HCT116 (cell line): Measurements from ENCODE around the gene ZNF213. TPM values are rescaled to one million over a fixed set of nuclear protein-coding genes. Genes with fewer than 3 reads are reported as not detected.

Experiments used
- ATAC-seq: fragments of 200-7000 bp; cut with Tn5 transposase; 2 replicates; pipeline ENCODE4 v1.9.1; 2020; ENCODE audit warnings: mild to moderate bottlenecking, moderate library complexity
- BruUV-seq: library from RNA; stranded (reverse); fragments of 400-500 nt; replicated peaks from 2 replicates; lab custom pipeline; 2021; lab: Mats Ljungman, UMichigan
- CTCF ChIA-PET: fragments of 300-600 bp; sonication (Branson Sonifier 250); formaldehyde crosslinking; loops from one replicate; lab custom pipeline; 2021; ENCODE audit warnings: antibody characterized with exemption; lab: Charles Lee
- POLR2A ChIA-PET: fragments of 300-600, 350-600 bp; sonication (Branson Sonifier 250); formaldehyde crosslinking; loops from one replicate; lab custom pipeline; 2021; ENCODE audit warnings: antibody characterized with exemption; lab: Charles Lee
- RAD21 ChIA-PET, 2 experiments: fragments of 300-600 bp; sonication (Branson Sonifier 250); formaldehyde crosslinking; loops; one replicate each; lab custom pipeline; 2023; ENCODE audit warnings: low total read pairs in 2 of 2; ENCODE audit not compliant: uncharacterized antibody in 2 of 2, unreplicated experiment in 2 of 2, low non-redundant PET in 1 of 2; lab: Charles Lee
- DNase-seq: peaks from one replicate; pipeline ENCODE4 v3.0.0-alpha.2; 2010; ENCODE audit warnings: low read depth, low spot score
- H2AFZ ChIP-seq: fragments of 200-600 bp; shearing (Covaris generic), sonication (generic); 2 replicates; pipeline ENCODE4 v1.6.1; 2017; ENCODE audit warnings: low read depth, mixed run types, mixed read lengths, antibody characterized with exemption, low read length; ENCODE audit not compliant: poor library complexity, severe bottlenecking
- H3K27ac ChIP-seq: 2 replicates; pipeline ENCODE4 v1.5.1; 2012; ENCODE audit warnings: low read depth, low read length
- H3K27me3 ChIP-seq: fragments of 200-600 bp; sonication (generic); 2 replicates; pipeline ENCODE4 v1.6.1; 2016; ENCODE audit warnings: mixed run types, low read length, mixed read lengths; ENCODE audit not compliant: insufficient read depth
- H3K36me3 ChIP-seq, 2 experiments: fragments of 200-500 bp in 1 of 2; fragments of 200-600 bp in 1 of 2; sonication (Bioruptor generic) in 1 of 2; sonication (generic) in 1 of 2; 2 replicates each; pipeline versions ENCODE4 v1.5.1 to v1.6.1; 2014 to 2016; ENCODE audit warnings: low read length in 2 of 2, inconsistent platforms in 1 of 2, mixed read lengths in 1 of 2, mixed run types in 1 of 2; ENCODE audit not compliant: insufficient read depth in 2 of 2, control insufficient read depth in 1 of 2
- H3K4me1 ChIP-seq, 2 experiments: fragments of 200-600 bp in 1 of 2; sonication (generic) in 1 of 2; 2 replicates each; pipeline versions ENCODE4 v1.5.1 to v1.6.1; 2012 to 2017; ENCODE audit warnings: low read length in 2 of 2, inconsistent platforms in 1 of 2, mild to moderate bottlenecking in 1 of 2, mixed read lengths in 1 of 2, mixed run types in 1 of 2, moderate library complexity in 1 of 2; ENCODE audit not compliant: insufficient read depth in 2 of 2, control insufficient read depth in 1 of 2
- H3K4me2 ChIP-seq: fragments of 200-600 bp; sonication (generic); 2 replicates; pipeline ENCODE4 v1.6.1; 2017; ENCODE audit warnings: mixed run types, low read length, mixed read lengths
- H3K4me3 ChIP-seq, 2 experiments: fragments of 200-600 bp in 1 of 2; sonication (generic) in 1 of 2; replicated peaks in 1 of 2; 2 replicates each; pipeline ENCODE4 v1.5.1; 2011 to 2016; ENCODE audit warnings: low read length in 2 of 2, control low read depth in 1 of 2, low read depth in 1 of 2, mild to moderate bottlenecking in 1 of 2, mixed read lengths in 1 of 2, mixed run types in 1 of 2
- H3K79me2 ChIP-seq: fragments of 200-600 bp; sonication (generic); 2 replicates; pipeline ENCODE4 v1.6.1; 2017; ENCODE audit warnings: mild to moderate bottlenecking, mixed run types, low read length, moderate library complexity, mixed read lengths; ENCODE audit not compliant: insufficient read depth
- H3K9ac ChIP-seq: fragments of 200-600 bp; sonication (generic); 2 replicates; pipeline ENCODE4 v1.6.1; 2016; ENCODE audit warnings: low read length, mixed read lengths
- H3K9me2 ChIP-seq: fragments of 200-600 bp; sonication (generic), shearing (Covaris generic); 2 replicates; pipeline ENCODE4 v1.6.1; 2017; ENCODE audit warnings: mixed run types, mild to moderate bottlenecking, moderate library complexity; ENCODE audit not compliant: insufficient read depth
- H3K9me3 ChIP-seq, 2 experiments: fragments of 200-500 bp in 1 of 2; fragments of 200-600 bp in 1 of 2; sonication (Bioruptor generic) in 1 of 2; sonication (generic) in 1 of 2; 2 replicates each; pipeline ENCODE4 v1.6.1; 2014 to 2017; ENCODE audit warnings: low read length in 2 of 2, mixed read lengths in 2 of 2, inconsistent platforms in 1 of 2, low read depth in 1 of 2, mild to moderate bottlenecking in 1 of 2, mixed run types in 1 of 2, moderate library complexity in 1 of 2; ENCODE audit not compliant: control insufficient read depth in 1 of 2, insufficient read depth in 1 of 2
- H4K20me1 ChIP-seq: fragments of 200-600 bp; sonication (generic), shearing (Covaris generic); 2 replicates; pipeline ENCODE4 v1.6.1; 2017; ENCODE audit warnings: mixed run types, mild to moderate bottlenecking, moderate library complexity; ENCODE audit not compliant: insufficient read depth
- EGR1 ChIP-seq: IDR thresholded peaks from 2 replicates; pipeline ENCODE4 v1.6.1; 2012; ENCODE audit warnings: low read depth
- EZH2phosphoT487 ChIP-seq: fragments of 200-600 bp; IDR thresholded peaks from 2 replicates; pipeline ENCODE4 v1.6.1; 2018; ENCODE audit warnings: antibody characterized with exemption, borderline replicate concordance
- POLR2A ChIP-seq: IDR thresholded peaks from 2 replicates; pipeline ENCODE4 v1.7.0; 2011; ENCODE audit warnings: borderline replicate concordance; ENCODE audit not compliant: insufficient read depth, insufficient read length; ENCODE audit errors: extremely low read depth
- SIN3A ChIP-seq: IDR thresholded peaks from 2 replicates; pipeline ENCODE4 v1.6.1; 2012; ENCODE audit warnings: low read depth
- SRF ChIP-seq: IDR thresholded peaks from 2 replicates; pipeline ENCODE4 v1.6.1; 2012; ENCODE audit warnings: low read depth
- TCF7L2 ChIP-seq: IDR thresholded peaks from 2 replicates; pipeline ENCODE4 v1.7.0; 2011; ENCODE audit warnings: borderline replicate concordance, inconsistent platforms; ENCODE audit not compliant: insufficient read depth, insufficient read length; ENCODE audit errors: extremely low read depth
- YY1 ChIP-seq: IDR thresholded peaks from 2 replicates; pipeline ENCODE4 v1.6.1; 2011; ENCODE audit warnings: low read length, low read depth, moderate library complexity, mild to moderate bottlenecking; ENCODE audit not compliant: insufficient replicate concordance; ENCODE audit errors: extremely low read depth
- ZBTB33 ChIP-seq: IDR thresholded peaks from 2 replicates; pipeline ENCODE4 v1.6.1; 2011; ENCODE audit warnings: mild to moderate bottlenecking, low read length, moderate library complexity; ENCODE audit not compliant: insufficient replicate concordance; ENCODE audit errors: extremely low read depth
- ZNF274 ChIP-seq: fragments of 200-500 bp; sonication (Bioruptor generic); IDR thresholded peaks from 2 replicates; pipeline ENCODE4 v1.6.1; 2014; ENCODE audit warnings: mild to moderate bottlenecking, low read depth, low read length, inconsistent platforms
- intact Hi-C: fragments of 100-400 bp; cut with micrococcal nuclease; formaldehyde crosslinking; loops from 2 replicates; pipeline ENCODE4 v1.10.0; 2022
- total RNA-seq: library from RNA; stranded (reverse); gene quantifications from one replicate; pipeline ENCODE4 v1.2.1, GENCODE V29; 2021; ENCODE audit not compliant: unreplicated experiment

The ZNF213 gene
- total RNA-seq, 1 experiment from 2014 or later: 11.0 TPM

DNA sequence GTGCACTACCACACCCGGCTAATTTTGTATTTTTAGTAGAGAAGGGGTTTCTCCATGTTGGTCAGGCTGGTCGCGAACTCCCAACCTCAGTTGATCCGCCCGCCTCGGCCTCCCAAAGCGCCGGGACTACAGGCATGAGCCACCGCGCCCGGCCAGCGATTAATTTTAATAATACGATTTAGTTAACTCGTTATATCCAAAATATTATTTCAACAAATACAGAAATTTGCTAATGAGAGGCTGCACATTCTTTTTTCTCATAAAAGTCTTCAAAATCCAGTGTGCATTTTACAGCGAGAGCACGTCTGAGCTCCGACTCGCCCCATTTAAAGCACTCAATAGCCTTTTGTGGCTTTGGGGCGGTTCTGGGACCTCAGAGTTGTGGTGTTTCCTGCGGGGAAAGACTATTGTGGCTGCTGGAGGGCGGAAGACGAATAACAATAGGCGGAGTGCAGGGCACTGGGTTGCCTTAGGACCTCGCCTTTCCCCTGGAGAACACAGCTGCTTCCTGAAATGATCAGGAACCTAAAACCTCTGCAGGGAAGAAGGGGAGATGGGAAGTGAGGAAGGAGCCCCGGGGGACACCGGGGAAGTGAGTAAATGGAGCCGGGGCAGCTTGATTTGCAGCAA, 32.9 kb upstream of the ZNF213 start:
- Histone ChIP-seq H2AFZ (no peak overlapping the region), H3K9me2 (no peaks in the 10 kb centered on the region), H3K27ac (no peak overlapping the region), H3K4me1 (peaks cover 19 to 32% of the 10 kb centered on the region in 2 experiments), H4K20me1 (no peaks in the 10 kb centered on the region), H3K36me3 (no peaks in the 10 kb centered on the region), H3K27me3 (no peaks in the 10 kb centered on the region), H3K4me3 (no peak overlapping the region), H3K4me2 (no peak overlapping the region), H3K9me3 (no peaks in the 10 kb centered on the region), H3K79me2 (no peaks in the 10 kb centered on the region), H3K9ac (no peak overlapping the region)
- ChIA-PET CTCF (interaction anchor here (0.6 to 1.0 kb wide), 2 partner anchors 23 to 84 kb away, joined by 3 to 5 read pairs; no protein-coding TSS in a partner anchor), POLR2A (no interaction called here), RAD21 (no interaction called here)
- DNase-seq (no peak), ATAC-seq (no peak)
- BruUV-seq: no TSS peak
- TF ChIP-seq SIN3A (no peak), EGR1 (no peak), YY1 (no peak), EZH2phosphoT487 (no peak), ZBTB33 (no peak), POLR2A (no peak), ZNF274 (no peak), TCF7L2 (no peak), SRF (no peak)
- intact Hi-C loops: no loop called here
